ENCODE data around the gene RNF223.

The RNF223 gene

DNA sequence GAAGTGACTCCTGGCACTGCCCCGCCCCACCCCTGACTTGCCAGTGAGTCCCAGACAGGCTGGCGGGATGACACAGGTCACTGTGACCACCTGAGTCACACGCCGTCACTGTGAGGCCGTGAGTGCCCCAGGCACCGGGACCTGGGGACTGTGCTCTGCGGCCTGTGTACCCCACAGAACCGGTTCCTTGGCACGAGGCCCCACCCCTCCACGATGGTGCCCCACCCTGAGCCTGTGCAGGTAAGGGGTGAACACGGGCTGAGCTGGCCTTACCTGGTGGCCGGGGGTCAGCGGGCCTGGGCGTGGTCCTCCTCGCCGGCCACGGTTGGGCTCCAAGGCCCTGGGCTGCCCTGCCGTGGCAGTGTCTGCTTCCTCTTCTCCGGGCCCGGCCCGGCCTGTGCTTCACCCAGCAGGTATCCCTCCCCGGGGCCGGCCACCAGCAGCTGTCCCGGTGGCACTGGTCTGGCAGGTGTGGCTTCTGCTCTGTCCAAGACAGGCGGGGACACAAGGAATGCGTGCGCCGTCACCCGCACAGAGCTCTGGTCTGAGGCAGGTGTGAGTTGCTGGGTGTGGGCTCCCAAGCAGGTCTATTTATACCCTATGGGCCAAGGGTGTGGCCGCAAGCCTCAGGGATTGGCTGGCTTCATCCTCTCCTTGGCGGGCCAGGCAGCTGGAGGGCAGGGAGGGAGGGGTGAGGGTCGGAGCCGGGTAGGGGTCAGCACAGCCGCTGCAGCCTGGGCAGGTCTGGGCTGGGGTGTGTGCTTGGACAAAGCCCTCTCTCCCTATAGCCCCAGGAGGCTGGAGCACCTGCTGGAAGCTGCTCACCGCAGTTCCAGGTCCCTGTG is at the start of gene RNF223:
Gene RNF223, minus strand, starts transcription at position 564 of the 845 bp plus-strand sequence. CDS start 1,740 bp downstream, outside the sequence.
- in situ Hi-C loops (cut with MboI; ENCODE audit: low pct_unique_long_range_greater_than_20kb, low sequenced_read_pairs), result no loop called here
- no peak for DNase-seq

DNA sequence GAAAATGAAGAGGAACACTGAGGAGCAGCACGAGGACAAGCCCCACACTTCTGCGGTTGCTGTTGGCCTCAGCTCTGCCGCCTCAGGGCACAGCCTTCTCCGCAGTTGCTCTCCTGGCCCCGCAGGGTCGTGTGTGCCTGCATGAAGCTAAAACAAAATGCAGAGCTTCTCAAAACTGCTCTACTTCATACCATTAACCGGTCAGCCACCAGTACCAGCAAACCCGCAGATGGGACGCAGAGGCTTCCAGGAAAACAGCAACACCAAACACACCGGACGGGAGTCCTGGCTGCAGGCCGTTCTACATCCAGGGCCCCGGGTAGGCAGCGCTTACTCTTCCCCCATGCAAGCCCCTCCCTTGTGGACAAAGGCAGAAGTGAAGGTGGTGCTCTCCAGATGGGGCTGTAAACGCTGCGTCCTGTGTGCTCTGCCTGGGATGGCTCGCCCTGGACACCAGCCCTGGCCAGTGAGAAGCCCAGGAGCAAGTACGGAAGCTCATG is 48.9 kb upstream of the RNF223 start:
- in situ Hi-C loops (cut with MboI; ENCODE audit: low pct_unique_long_range_greater_than_20kb, low sequenced_read_pairs), result no loop called here
- peak; percentile 33 for DNase-seq

DNA sequence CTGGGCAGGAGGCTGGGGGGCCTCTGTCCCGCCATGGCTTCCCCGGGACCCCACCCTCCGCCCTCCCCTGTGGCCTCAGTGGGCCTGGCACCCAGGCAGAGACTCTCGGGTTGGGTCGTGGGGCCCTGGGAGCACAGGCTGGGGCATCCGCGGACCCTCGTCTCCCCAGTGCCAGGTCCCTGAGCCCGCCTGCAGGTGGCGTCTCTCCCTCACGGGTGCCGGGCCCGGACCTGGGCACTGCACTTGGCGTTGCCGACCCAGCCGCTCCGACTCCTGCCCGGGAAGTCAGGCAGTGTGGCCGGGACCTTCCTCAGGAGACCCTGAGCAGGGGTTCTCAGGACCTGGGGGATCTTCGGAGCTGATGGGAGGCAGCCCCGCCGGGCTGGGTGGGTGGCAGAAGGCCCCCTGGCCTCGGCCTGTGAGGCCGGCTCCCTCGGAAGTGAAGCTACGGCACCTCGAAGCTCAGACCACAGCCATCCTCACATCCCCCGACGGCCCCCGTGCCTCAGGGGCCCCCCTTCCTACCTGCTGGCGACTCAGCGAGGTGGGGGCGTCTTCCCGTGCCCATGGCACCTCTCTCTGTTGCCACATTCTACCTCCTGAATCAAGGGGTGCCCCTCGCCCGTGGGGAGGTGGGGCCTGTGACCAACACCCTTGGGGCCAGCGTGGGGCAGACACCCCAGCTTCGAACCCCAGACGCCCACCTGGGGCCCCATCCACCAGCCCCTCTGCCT is 48.1 kb upstream of the RNF223 start:
- peak; percentile 76 for DNase-seq
- in situ Hi-C loops (cut with MboI; ENCODE audit: low pct_unique_long_range_greater_than_20kb, low sequenced_read_pairs), result no loop called here

DNA sequence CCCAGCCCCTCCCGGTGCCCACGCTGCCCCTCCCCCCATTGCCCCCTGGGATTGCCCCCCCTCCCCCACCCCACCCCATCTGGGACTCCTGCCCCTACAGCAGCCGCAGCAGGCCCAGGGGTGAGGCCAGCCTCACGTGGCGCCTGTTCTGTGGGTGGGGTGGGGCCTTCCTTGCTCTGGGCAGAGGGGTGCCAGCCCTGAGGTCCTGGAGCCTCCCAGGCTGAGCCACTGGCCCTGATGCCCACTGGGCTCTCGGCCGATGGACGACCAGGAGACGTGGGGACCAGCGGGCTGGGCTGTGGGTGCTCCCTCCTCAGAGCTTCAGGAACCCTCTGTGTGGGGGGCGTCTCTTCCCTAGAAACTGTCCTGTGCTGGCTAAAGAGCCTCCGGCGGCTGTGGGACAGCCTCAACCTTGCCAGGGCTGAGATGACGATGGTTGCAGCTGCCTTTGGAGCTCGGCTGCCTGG is 47.5 kb upstream of the RNF223 start:
- DNase-seq, result no peak
- in situ Hi-C loops (cut with MboI; ENCODE audit: low pct_unique_long_range_greater_than_20kb, low sequenced_read_pairs), result no loop called here

DNA sequence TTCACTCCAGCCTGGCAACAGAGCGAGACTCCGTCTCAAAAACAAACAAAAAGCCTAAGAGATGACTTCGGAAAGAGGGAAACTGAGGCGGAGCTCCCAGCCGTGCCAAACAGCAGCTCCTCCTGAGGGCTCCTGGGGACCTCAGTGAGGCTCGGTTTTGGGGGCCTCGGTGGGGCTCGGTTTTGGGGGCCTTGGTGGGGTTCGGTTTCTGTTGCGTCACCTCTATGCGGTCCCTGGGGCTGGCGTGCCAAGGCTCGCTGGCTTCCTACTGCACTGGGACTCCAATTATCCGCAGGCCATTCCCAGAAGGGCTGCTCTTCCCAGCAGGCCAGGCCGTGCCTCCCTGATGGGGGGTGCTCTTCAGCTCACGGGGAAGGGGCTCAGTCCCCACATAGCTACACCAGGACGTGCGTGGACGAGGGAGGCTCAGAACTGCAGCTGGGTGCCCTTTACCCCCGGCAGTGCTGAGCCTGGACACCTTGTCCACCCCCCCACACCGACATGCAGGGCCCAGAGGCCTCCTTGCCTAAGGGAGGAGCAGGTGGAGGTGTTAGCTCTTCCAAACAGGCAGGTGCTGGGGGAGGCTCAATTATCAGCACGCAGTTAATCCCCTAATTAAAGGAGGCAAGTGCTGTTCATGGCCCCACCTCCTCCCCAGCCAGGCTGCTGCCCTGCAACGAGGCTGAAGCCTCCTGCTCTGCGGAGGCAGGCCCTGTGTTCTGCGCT is 46.9 kb upstream of the RNF223 start:
- in situ Hi-C loops (cut with MboI; ENCODE audit: low pct_unique_long_range_greater_than_20kb, low sequenced_read_pairs), result no loop called here
- no peak for DNase-seq

- in situ Hi-C loops (cut with MboI; ENCODE audit: low pct_unique_long_range_greater_than_20kb, low sequenced_read_pairs), result no loop called here
- DNase-seq, result no peak
These were observed 46.0 kb upstream of the RNF223 start for GRCh38 chr1:1120096-1120495.

- no peak for DNase-seq
- in situ Hi-C loops (cut with MboI; ENCODE audit: low pct_unique_long_range_greater_than_20kb, low sequenced_read_pairs), result no loop called here
These were observed 45.3 kb upstream of the RNF223 start for GRCh38 chr1:1119272-1119890.

DNA sequence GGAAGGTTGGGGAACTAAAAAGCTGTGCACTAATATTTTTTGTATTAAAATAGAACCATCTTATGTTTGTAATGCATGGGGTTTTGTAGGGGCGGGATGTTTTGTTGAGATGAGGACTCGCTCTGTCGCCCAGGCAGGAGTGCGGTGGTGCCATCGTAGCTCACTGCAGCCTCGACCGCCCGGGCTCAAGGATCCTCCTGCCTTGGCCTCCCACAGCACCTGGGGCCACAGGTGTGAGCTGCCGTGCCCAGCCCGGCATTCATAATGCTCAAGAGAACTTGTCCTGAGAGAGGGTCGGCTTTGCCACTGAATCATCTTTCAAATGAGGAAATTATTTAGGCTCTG is 44.7 kb upstream of the RNF223 start:
- in situ Hi-C loops (cut with MboI; ENCODE audit: low pct_unique_long_range_greater_than_20kb, low sequenced_read_pairs), result no loop called here
- DNase-seq, result no peak

GRCh38 chr1:1118011-1118875 is 44.1 kb upstream of the RNF223 start:
- in situ Hi-C loops (cut with MboI; ENCODE audit: low pct_unique_long_range_greater_than_20kb, low sequenced_read_pairs), result no loop called here
- DNase-seq, result no peak

- in situ Hi-C loops (cut with MboI; ENCODE audit: low pct_unique_long_range_greater_than_20kb, low sequenced_read_pairs), result no loop called here
- peak; percentile 43 for DNase-seq
These were observed 43.3 kb upstream of the RNF223 start for GRCh38 chr1:1117469-1117831.

GRCh38 chr1:1116701-1117468 is 42.8 kb upstream of the RNF223 start:
- in situ Hi-C loops (cut with MboI; ENCODE audit: low pct_unique_long_range_greater_than_20kb, low sequenced_read_pairs), result no loop called here
- DNase-seq, result peak; percentile 19

DNA sequence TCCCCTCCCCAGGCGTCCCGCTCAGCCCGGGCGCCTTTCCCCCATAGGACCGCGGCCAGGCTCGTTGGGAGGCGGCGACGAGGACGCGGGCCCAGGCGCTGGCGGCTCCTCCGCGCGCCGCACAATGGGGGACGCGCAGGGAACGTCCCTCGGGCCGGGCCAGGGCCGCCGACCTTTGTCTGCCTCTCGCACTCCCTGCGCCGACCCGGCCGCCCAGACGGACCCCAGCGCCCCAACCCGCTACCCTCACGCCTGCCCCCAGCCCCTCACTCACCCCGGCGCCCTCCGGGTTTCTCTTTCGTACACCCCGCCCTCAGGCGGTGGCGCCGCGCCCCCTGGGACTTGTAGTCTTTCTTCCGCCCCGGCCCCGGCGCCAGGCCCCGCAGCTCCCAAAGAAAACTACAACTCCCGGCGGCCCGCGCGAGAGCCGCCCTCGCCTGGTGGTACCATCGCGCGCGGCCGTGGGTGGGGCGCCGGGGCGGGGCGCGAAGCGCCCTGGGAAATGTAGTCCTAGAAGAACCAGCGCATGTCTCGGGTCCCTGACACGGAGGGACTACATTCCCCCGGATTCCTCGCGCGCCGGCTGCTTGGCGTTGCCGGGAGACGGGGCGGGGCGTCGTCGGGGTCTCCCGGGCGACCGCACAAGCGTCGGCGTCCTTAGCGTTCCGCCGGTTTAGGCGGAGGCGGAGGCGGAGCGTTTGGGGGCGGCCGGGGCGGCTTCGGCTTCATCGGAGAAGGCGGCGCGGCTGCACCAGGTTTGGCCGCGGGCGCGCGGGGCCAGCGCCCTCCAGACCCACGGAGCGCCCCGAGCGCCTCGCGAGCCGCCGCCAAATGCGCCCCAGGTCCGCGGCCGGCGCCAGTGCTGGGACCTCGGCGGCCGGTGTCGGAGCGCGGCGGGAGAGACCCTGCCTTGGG is 41.9 kb upstream of the RNF223 start, which contains the start of gene C1orf159:
Gene C1orf159, minus strand, starts transcription at position 304 of the 915 bp plus-strand sequence. CDS start 24,546 bp downstream, outside the sequence.
- peak; percentile 99 for DNase-seq
- in situ Hi-C loops (cut with MboI; ENCODE audit: low pct_unique_long_range_greater_than_20kb, low sequenced_read_pairs), result no loop called here

- in situ Hi-C loops (cut with MboI; ENCODE audit: low pct_unique_long_range_greater_than_20kb, low sequenced_read_pairs), result no loop called here
- peak; percentile 22 for DNase-seq
These were observed 41.2 kb upstream of the RNF223 start for GRCh38 chr1:1115136-1115785.

DNA sequence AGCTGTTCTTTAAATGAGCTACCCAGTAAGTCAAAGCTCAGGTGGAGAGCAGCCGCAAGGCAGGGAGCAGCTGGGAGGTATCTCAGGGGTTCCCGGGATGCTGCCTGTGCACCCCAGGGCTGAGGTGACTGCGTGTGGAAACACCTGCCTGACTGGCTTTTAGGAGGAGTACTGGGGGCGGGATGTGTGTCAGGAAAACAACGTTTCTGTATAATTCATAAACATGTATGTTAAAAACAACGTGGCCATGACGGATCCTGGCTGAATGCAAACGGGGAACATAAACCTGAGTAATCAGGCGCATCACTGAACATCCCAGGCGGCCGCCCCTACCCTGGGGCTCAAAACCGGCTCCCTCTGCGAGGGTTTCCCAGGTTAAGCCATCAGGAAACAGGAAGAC is 40.3 kb upstream of the RNF223 start:
- no peak for DNase-seq

GRCh38 chr1:1112237-1112985 is 38.3 kb upstream of the RNF223 start:
- in situ Hi-C loops (cut with MboI; ENCODE audit: low pct_unique_long_range_greater_than_20kb, low sequenced_read_pairs), result no loop called here

More for the DNA sequence above, 40.3 kb upstream of the RNF223 start:
- in situ Hi-C loops (cut with MboI; ENCODE audit: low pct_unique_long_range_greater_than_20kb, low sequenced_read_pairs), result no loop called here

More at GRCh38 chr1:1112237-1112985, 38.3 kb upstream of the RNF223 start:
- no peak for DNase-seq
